Esophagus muscularis mucosa (tissue), 4 donors: Measurements from ENCODE around the gene TMC1. TPM values are rescaled to one million over a fixed set of nuclear protein-coding genes. Genes with fewer than 3 reads are reported as not detected.

Source experiments
- DNase-seq: peaks from one replicate; pipeline ENCODE4 v3.0.0-alpha.2; 2017; ENCODE audit errors: extremely low spot score
- H3K27ac ChIP-seq, 4 donors: fragments of 200-600 bp; sonication (generic); replicated peaks in 1 of 4; 1 replicate in 3 of 4; 2 replicates in 1 of 4; pipeline ENCODE4 v1.5.1; 2016 to 2019; ENCODE audit warnings: mild to moderate bottlenecking in 1 of 4
- H3K27me3 ChIP-seq, 4 donors: fragments of 200-600 bp; sonication (generic); one replicate each; pipeline versions ENCODE4 v1.5.1 to v1.6.0; 2016 to 2019
- H3K36me3 ChIP-seq, 4 donors: fragments of 200-600 bp; sonication (generic); one replicate each; pipeline ENCODE4 v1.5.1; 2016 to 2019
- H3K4me1 ChIP-seq, 4 donors: fragments of 200-600 bp; sonication (generic); one replicate each; pipeline ENCODE4 v1.5.1; 2016 to 2019
- H3K4me3 ChIP-seq, 4 donors: fragments of 200-600 bp; sonication (generic); 1 replicate in 2 of 4; 2 replicates in 2 of 4; pipeline ENCODE4 v1.5.1; 2016 to 2019; ENCODE audit warnings: mild to moderate bottlenecking in 4 of 4, moderate library complexity in 1 of 4
- H3K9me3 ChIP-seq, 4 donors: fragments of 200-600 bp; sonication (generic); 1 replicate in 3 of 4; 2 replicates in 1 of 4; pipeline ENCODE4 v1.5.1; 2016 to 2019
- CTCF ChIP-seq, 3 experiments: fragments of 200-600 bp in 2 of 3; fragments of 450-650 bp in 1 of 3; sonication (generic) in 2 of 3; IDR thresholded peaks; one replicate each; pipeline ENCODE4 v1.5.1; 2017 to 2019; ENCODE audit warnings: antibody characterized with exemption in 3 of 3, mild to moderate bottlenecking in 2 of 3, moderate library complexity in 1 of 3
- EP300 ChIP-seq: sonication (generic); formaldehyde crosslinking; IDR thresholded peaks from one replicate; pipeline ENCODE4 v1.6.1; 2017; ENCODE audit warnings: antibody characterized with exemption
- POLR2A ChIP-seq: fragments of 450-650 bp; IDR thresholded peaks from one replicate; pipeline ENCODE4 v1.6.1; 2017; ENCODE audit warnings: antibody characterized with exemption, moderate library complexity, mild to moderate bottlenecking, low read depth
- POLR2AphosphoS5 ChIP-seq, 2 donors: sonication (generic); formaldehyde crosslinking; IDR thresholded peaks; one replicate each; pipeline ENCODE4 v1.6.1; 2017; ENCODE audit warnings: antibody characterized with exemption in 2 of 2
- WGBS: methylation state at CpG from one replicate; pipeline ENCODE4 v1.1.5; 2018; 5-methylcytosine and 5-hydroxymethylcytosine counted together
- intact Hi-C: fragments of 100-400 bp; cut with DNase I; formaldehyde crosslinking; loops from one replicate; pipeline ENCODE4 v1.15.1; 2023
- total RNA-seq, 4 donors: library from RNA; depleted of rRNA; stranded (reverse); fragments of >200 nt; gene quantifications; one replicate each; pipeline versions ENCODE4 v1.1.0 to v1.2.1, GENCODE V29; 2016

TMC1 gene
- total RNA-seq, 4 donors from 2014 or later = not detected

- WGBS = 87% methylated on average over 2 of the region's 2 CpGs
- no peak for DNase-seq
- Histone ChIP-seq H3K36me3 (no peaks in the 10 kb centered on the region), H3K27me3 (no peaks in the 10 kb centered on the region), H3K27ac (no peak overlapping the region), H3K4me1 (no peaks in the 10 kb centered on the region), H3K4me3 (no peak overlapping the region), H3K9me3 (no peaks in the 10 kb centered on the region)
- intact Hi-C loops = no loop called here
- TF ChIP-seq EP300 = no peak
- TF ChIP-seq POLR2AphosphoS5 (IDR thresholded peaks at IDR 0.05) = no peak
- TF ChIP-seq POLR2A = no peak
- no peak for TF ChIP-seq CTCF (IDR thresholded peaks at IDR 0.05)
These were observed 163.2 kb downstream of the TMC1 start for GRCh38 chr9:72684615-72685014.

- no peak overlapping the region for H3K27ac ChIP-seq
- TF ChIP-seq CTCF (IDR thresholded peaks at IDR 0.05) = no peak
- no peak for TF ChIP-seq EP300
- no peak for TF ChIP-seq POLR2A
- TF ChIP-seq POLR2AphosphoS5 (IDR thresholded peaks at IDR 0.05) = no peak
- no peaks in the 10 kb centered on the region for H3K27me3 ChIP-seq
- H3K4me3 ChIP-seq = no peak overlapping the region
- intact Hi-C loops = no loop called here
- H3K4me1 ChIP-seq = no peaks in the 10 kb centered on the region
- 75% methylated on average over 2 of the region's 2 CpGs for WGBS
- no peak for DNase-seq
- no peaks in the 10 kb centered on the region for H3K9me3 ChIP-seq
- no peaks in the 10 kb centered on the region for H3K36me3 ChIP-seq
These were observed 164.5 kb downstream of the TMC1 start for GRCh38 chr9:72685911-72686310.

GRCh38 chr9:72687331-72687730, 165.9 kb downstream of the TMC1 start:
- TF ChIP-seq CTCF (IDR thresholded peaks at IDR 0.05) (no peak), EP300 (no peak), POLR2A (no peak), POLR2AphosphoS5 (IDR thresholded peaks at IDR 0.05) (no peak)
- H3K4me3 ChIP-seq = no peak overlapping the region
- H3K4me1 ChIP-seq = no peaks in the 10 kb centered on the region
- H3K9me3 ChIP-seq = no peaks in the 10 kb centered on the region
- no peak overlapping the region for H3K27ac ChIP-seq
- H3K27me3 ChIP-seq = no peaks in the 10 kb centered on the region
- no peaks in the 10 kb centered on the region for H3K36me3 ChIP-seq
- DNase-seq = no peak
- intact Hi-C loops = no loop called here

GRCh38 chr9:72691671-72692070, 170.3 kb downstream of the TMC1 start:
- TF ChIP-seq POLR2A = no peak
- TF ChIP-seq POLR2AphosphoS5 (IDR thresholded peaks at IDR 0.05) = no peak
- no peak for TF ChIP-seq CTCF (IDR thresholded peaks at IDR 0.05)
- no peak for TF ChIP-seq EP300
- intact Hi-C loops = no loop called here
- no peak overlapping the region for H3K4me3 ChIP-seq
- no peaks in the 10 kb centered on the region for H3K9me3 ChIP-seq
- no peaks in the 10 kb centered on the region for H3K27me3 ChIP-seq
- H3K4me1 ChIP-seq = no peaks in the 10 kb centered on the region
- no peak for DNase-seq
- no peaks in the 10 kb centered on the region for H3K36me3 ChIP-seq
- no peak overlapping the region for H3K27ac ChIP-seq

GRCh38 chr9:72695365-72695764, 174.0 kb downstream of the TMC1 start:
- 82% methylated on average over 3 of the region's 3 CpGs for WGBS

More at GRCh38 chr9:72695365-72695764, 174.0 kb downstream of the TMC1 start:
- no peak overlapping the region for H3K27ac ChIP-seq
- H3K4me1 ChIP-seq = no peaks in the 10 kb centered on the region
- DNase-seq = no peak
- no peak overlapping the region for H3K4me3 ChIP-seq
- H3K27me3 ChIP-seq = no peaks in the 10 kb centered on the region
- TF ChIP-seq CTCF (IDR thresholded peaks at IDR 0.05) = no peak
- TF ChIP-seq POLR2A = no peak
- no peak for TF ChIP-seq EP300
- no peak for TF ChIP-seq POLR2AphosphoS5 (IDR thresholded peaks at IDR 0.05)
- H3K9me3 ChIP-seq = no peaks in the 10 kb centered on the region
- intact Hi-C loops = no loop called here
- H3K36me3 ChIP-seq = no peaks in the 10 kb centered on the region
